RWPE1 (cell line): Measurements from ENCODE around the gene CNOT6.

Experiments
- CTCF ChIA-PET: fragments of 350-600 bp; sonication (Branson Sonifier 250); formaldehyde crosslinking; extraction: SDS; loops from one replicate; lab custom pipeline; 2021; lab: Yijun Ruan, JAX
- POLR2A ChIA-PET: fragments of 400-600 bp; formaldehyde crosslinking; extraction: SDS; loops from one replicate; lab custom pipeline; 2020; ENCODE audit warnings: antibody characterized with exemption; ENCODE audit not compliant: low non-redundant PET; lab: Yijun Ruan, JAX
- DNase-seq: peaks from one replicate; pipeline ENCODE4 v3.0.0; 2012; ENCODE audit warnings: low spot score
- H3K27ac ChIP-seq: fragments of 450-650 bp; 2 replicates; pipeline ENCODE4 v1.5.1; 2017
- CTCF ChIP-seq: fragments of 450-650 bp; conservative IDR thresholded peaks from 2 replicates; pipeline ENCODE4 v1.5.1; 2017; ENCODE audit warnings: low read depth, mild to moderate bottlenecking

The CNOT6 gene

DNA sequence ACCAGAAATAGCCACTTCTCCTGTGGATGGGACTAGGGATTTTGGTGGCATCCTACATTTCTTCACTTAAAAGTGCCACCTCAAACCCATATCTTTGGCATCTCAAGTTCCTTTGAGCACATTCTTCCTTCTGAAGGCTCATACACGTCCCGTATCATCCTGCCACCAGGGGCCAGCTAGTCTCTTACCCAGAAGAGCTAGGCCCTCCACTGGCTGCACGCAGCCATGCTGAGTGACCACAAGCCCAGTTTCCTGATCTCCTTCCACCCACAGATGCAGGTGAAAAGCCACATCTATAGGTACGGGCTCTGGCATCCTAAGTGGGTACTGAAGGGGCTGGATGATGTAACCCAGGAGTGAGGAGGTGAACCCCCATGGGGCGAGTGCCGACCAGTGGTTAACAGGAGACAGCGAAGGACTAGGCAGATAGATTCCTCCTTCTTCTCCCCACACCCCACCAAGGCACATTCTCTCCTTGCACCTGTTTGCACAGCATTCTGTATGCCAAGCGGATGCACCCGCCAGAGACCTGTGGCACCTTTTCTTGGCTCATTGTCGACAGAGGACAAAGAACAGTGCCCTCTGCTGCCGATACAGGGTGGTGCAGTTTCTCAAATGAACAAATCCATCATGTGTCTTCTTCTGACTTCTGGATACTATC lies 111.5 kb downstream of the CNOT6 start:
- peak; percentile 87 for TF ChIP-seq CTCF
- no peak overlapping the region for H3K27ac ChIP-seq
- ChIA-PET POLR2A (no interaction called here), CTCF (interaction anchor here (0.6 to 1.8 kb wide), 15 partner anchors 10 to 488 kb away, joined by 3 to 8 read pairs (median 4); partner anchors contain the start of genes CNOT6 and FLT4)
- peak; percentile 60 for DNase-seq

GRCh38 chr5:180606215-180606785 lies 112.1 kb downstream of the CNOT6 start:
- POLR2A ChIA-PET, result no interaction called here
- no peak for DNase-seq
- peak; percentile 39 for TF ChIP-seq CTCF
- CTCF ChIA-PET, result interaction anchor here (0.6 to 1.8 kb wide), 18 partner anchors 9 to 567 kb away, joined by 3 to 8 read pairs (median 4); partner anchors contain the start of genes CNOT6 and FLT4
- H3K27ac ChIP-seq, result no peak overlapping the region

- CTCF ChIA-PET, result no interaction called here
- H3K27ac ChIP-seq, result no peak overlapping the region
- POLR2A ChIA-PET, result interaction anchor here (0.6 kb wide), 1 partner anchor 26 kb away, joined by 10 read pairs; no protein-coding TSS in a partner anchor
- DNase-seq, result no peak
- no peak for TF ChIP-seq CTCF
Measured at GRCh38 chr5:180607861-180608571, 113.8 kb downstream of the CNOT6 start.

GRCh38 chr5:180608572-180609310 lies 114.6 kb downstream of the CNOT6 start:
- H3K27ac ChIP-seq, result no peak overlapping the region
- POLR2A ChIA-PET, result no interaction called here
- no peak for TF ChIP-seq CTCF
- DNase-seq, result no peak
- CTCF ChIA-PET, result interaction anchor here (0.9 kb wide), 1 partner anchor 10 kb away, joined by 4 read pairs; no protein-coding TSS in a partner anchor

- TF ChIP-seq CTCF, result no peak
- DNase-seq, result no peak
- ChIA-PET CTCF (interaction anchor here (0.9 kb wide), 1 partner anchor 10 kb away, joined by 4 read pairs; no protein-coding TSS in a partner anchor), POLR2A (no interaction called here)
- H3K27ac ChIP-seq, result no peak overlapping the region
Measured at GRCh38 chr5:180609386-180609785, 115.2 kb downstream of the CNOT6 start.
